Neural progenitor cell (in vitro differentiated cells): Measurements from ENCODE around the gene DRP2.

Experiments
- CTCF ChIP-seq: fragments of 200-600 bp; sonication (generic); IDR thresholded peaks from 2 replicates; pipeline ENCODE4 v1.5.1; 2017; ENCODE audit warnings: antibody characterized with exemption, mild to moderate bottlenecking
- EZH2 ChIP-seq: fragments of 200-600 bp; sonication (generic); IDR thresholded peaks from 2 replicates; pipeline ENCODE4 v1.6.1; 2017; ENCODE audit warnings: antibody characterized with exemption, mild to moderate bottlenecking, moderate library complexity
- EZH2phosphoT487 ChIP-seq: fragments of 200-600 bp; sonication (generic); IDR thresholded peaks from 2 replicates; pipeline ENCODE4 v1.6.1; 2017; ENCODE audit warnings: antibody characterized with exemption

DNA sequence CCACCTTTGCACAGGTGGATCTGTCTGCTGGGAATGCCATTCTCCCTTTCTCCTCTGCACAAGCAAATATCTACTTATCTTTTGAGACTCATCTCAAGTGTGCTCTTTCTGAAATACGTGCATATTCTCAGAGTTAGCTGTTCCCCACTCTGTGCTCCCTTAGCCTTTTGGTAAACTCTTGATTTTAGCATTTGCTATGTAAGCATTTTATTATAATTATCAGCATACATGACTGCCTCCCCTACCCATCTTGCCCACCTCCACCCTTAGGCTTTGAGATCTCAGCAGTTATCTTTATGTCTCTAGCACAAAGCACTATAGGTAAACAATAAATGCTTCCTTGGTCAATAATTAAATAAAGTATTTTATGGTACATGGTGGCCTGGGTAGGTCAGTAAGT lies 11.5 kb downstream of the DRP2 start:
- TF ChIP-seq CTCF, result no peak
- no peak for TF ChIP-seq EZH2
- no peak for TF ChIP-seq EZH2phosphoT487
